OCI-LY7 (cell line): ENCODE results near the gene IQGAP3. TPM values are rescaled to one million over a fixed set of nuclear protein-coding genes. Genes with fewer than 3 reads are reported as not detected.

ENCODE experiments used
- BruUV-seq: library from RNA; stranded (reverse); fragments of 400-500 nt; replicated peaks from 2 replicates; lab custom pipeline; 2021; lab: Mats Ljungman, UMichigan
- CTCF ChIA-PET: fragments of 300-600 bp; sonication (Branson Sonifier 250); formaldehyde crosslinking; loops from one replicate; lab custom pipeline; 2022; ENCODE audit warnings: antibody characterized with exemption; ENCODE audit not compliant: unreplicated experiment; lab: Charles Lee
- POLR2A ChIA-PET: fragments of 300-600 bp; sonication (Branson Sonifier 250); formaldehyde crosslinking; loops from one replicate; lab custom pipeline; 2022; ENCODE audit warnings: antibody characterized with exemption; lab: Charles Lee
- DNase-seq: peaks from one replicate; pipeline ENCODE4 v3.0.0-alpha.2; 2015; ENCODE audit warnings: low spot score
- H2AFZ ChIP-seq: fragments of 200-600 bp; sonication (generic), shearing (Covaris generic); 2 replicates; pipeline ENCODE4 v1.6.1; 2014; ENCODE audit warnings: mild to moderate bottlenecking, antibody characterized with exemption, low read length, moderate library complexity
- H3K27ac ChIP-seq: fragments of 200-600 bp; sonication (generic); 2 replicates; pipeline ENCODE4 v1.5.1; 2014; ENCODE audit warnings: mixed run types, low read depth, mild to moderate bottlenecking, moderate library complexity, low read length, inconsistent platforms; ENCODE audit not compliant: poor library complexity, severe bottlenecking
- H3K36me3 ChIP-seq: fragments of 200-600 bp; sonication (generic); 2 replicates; pipeline ENCODE4 v1.6.1; 2014; ENCODE audit warnings: mild to moderate bottlenecking, antibody characterized with exemption, low read length, moderate library complexity, mixed read lengths; ENCODE audit not compliant: insufficient read depth
- H3K4me1 ChIP-seq: fragments of 200-600 bp; sonication (generic); 2 replicates; pipeline ENCODE4 v1.5.1; 2014; ENCODE audit warnings: mild to moderate bottlenecking, low read length; ENCODE audit not compliant: insufficient read depth, poor library complexity, severe bottlenecking
- H3K4me2 ChIP-seq: fragments of 200-600 bp; sonication (generic); 2 replicates; pipeline ENCODE4 v1.6.1; 2014; ENCODE audit warnings: mild to moderate bottlenecking, low read length
- H3K4me3 ChIP-seq: fragments of 200-600 bp; sonication (generic); 2 replicates; pipeline ENCODE4 v1.5.1; 2014; ENCODE audit warnings: mild to moderate bottlenecking, low read depth, low read length; ENCODE audit not compliant: poor library complexity, severe bottlenecking
- H3K79me2 ChIP-seq: fragments of 200-600 bp; sonication (generic); 2 replicates; pipeline ENCODE4 v1.6.1; 2016; ENCODE audit warnings: low read depth, mild to moderate bottlenecking, low read length, moderate library complexity, mixed read lengths; ENCODE audit not compliant: insufficient read depth
- H3K9me2 ChIP-seq: fragments of 200-600 bp; sonication (generic); 2 replicates; pipeline ENCODE4 v1.6.1; 2016; ENCODE audit warnings: mild to moderate bottlenecking, low read length, mixed read lengths; ENCODE audit not compliant: insufficient read depth
- H3K9me3 ChIP-seq: fragments of 200-600 bp; sonication (generic); 2 replicates; pipeline ENCODE4 v1.6.1; 2014; ENCODE audit warnings: mild to moderate bottlenecking, mixed run types, low read length, mixed read lengths
- H4K20me1 ChIP-seq: fragments of 200-600 bp; sonication (generic); 2 replicates; pipeline ENCODE4 v1.6.1; 2014; ENCODE audit warnings: mild to moderate bottlenecking, antibody characterized with exemption, low read length, moderate library complexity, mixed read lengths; ENCODE audit not compliant: insufficient read depth
- CTCF ChIP-seq: fragments of 200-600 bp; sonication (generic); conservative IDR thresholded peaks from 2 replicates; pipeline ENCODE4 v1.5.1; 2014; ENCODE audit warnings: mild to moderate bottlenecking, antibody characterized with exemption, low read length, moderate library complexity, mixed read lengths
- EZH2phosphoT487 ChIP-seq: fragments of 200-600 bp; sonication (generic); IDR thresholded peaks from 2 replicates; pipeline ENCODE4 v1.6.1; 2018; ENCODE audit warnings: low read depth, borderline replicate concordance, mild to moderate bottlenecking, mixed run types, antibody characterized with exemption, low read length, moderate library complexity, mixed read lengths
- intact Hi-C: fragments of 100-400 bp; cut with micrococcal nuclease; formaldehyde crosslinking; loops from one replicate; pipeline ENCODE4 v1.10.0; 2022; ENCODE audit not compliant: unreplicated experiment
- total RNA-seq, 2 experiments: library from RNA; depleted of rRNA in 1 of 2; stranded (reverse); fragments of >200 nt in 1 of 2; shearing (Covaris generic) in 1 of 2; gene quantifications; 2 replicates each; pipeline ENCODE4 v1.2.3, GENCODE V29; 2014 to 2022

IQGAP3 gene
- total RNA-seq, 2 experiments from 2014 or later = 22.4 to 28.7 TPM

DNA sequence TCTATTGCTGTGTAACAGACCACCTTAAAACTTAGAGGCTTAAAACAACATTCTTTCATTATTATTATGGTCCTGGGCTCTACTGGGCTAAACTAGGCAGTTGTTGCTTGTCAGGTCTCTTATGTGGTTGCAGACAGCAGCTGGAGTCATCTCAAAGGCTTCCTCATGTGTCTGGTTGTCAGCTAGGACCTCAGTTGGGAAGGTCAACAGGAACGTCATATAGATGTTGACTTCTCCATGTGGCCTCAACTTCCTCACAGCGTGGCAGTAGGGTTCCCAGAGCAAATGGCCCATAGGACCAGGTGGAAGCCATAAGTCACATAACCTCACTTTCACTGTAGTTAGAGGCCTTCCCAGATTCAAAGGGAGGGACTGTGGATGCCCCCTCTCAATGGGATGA, 56.4 kb downstream of the IQGAP3 start:
- POLR2A ChIA-PET = interaction anchor here (1.1 kb wide), 1 partner anchor 24 kb away, joined by 3 read pairs; no protein-coding TSS in a partner anchor
- Histone ChIP-seq H2AFZ (no peak overlapping the region), H3K79me2 (no peaks in the 10 kb centered on the region), H3K36me3 (no peaks in the 10 kb centered on the region), H3K4me3 (no peak overlapping the region), H3K27ac (no peak overlapping the region), H4K20me1 (no peaks in the 10 kb centered on the region), H3K4me1 (peaks cover 7% of the 10 kb centered on the region), H3K9me2 (no peaks in the 10 kb centered on the region), H3K9me3 (no peaks in the 10 kb centered on the region), H3K4me2 (no peak overlapping the region)
- CTCF ChIA-PET = no interaction called here
- intact Hi-C loops = no loop called here
- BruUV-seq = no TSS peak
- no peak for TF ChIP-seq EZH2phosphoT487
- TF ChIP-seq CTCF = no peak
- DNase-seq = no peak

- H2AFZ ChIP-seq = no peak overlapping the region
- no TSS peak for BruUV-seq
- H3K4me2 ChIP-seq = no peak overlapping the region
- H3K36me3 ChIP-seq = no peaks in the 10 kb centered on the region
- no peak for TF ChIP-seq EZH2phosphoT487
- TF ChIP-seq CTCF = no peak
- POLR2A ChIA-PET = interaction anchor here (0.7 to 1.6 kb wide), 2 partner anchors 12 to 52 kb away, joined by 3 to 5 read pairs; no protein-coding TSS in a partner anchor
- no peak overlapping the region for H3K4me3 ChIP-seq
- peaks cover 14% of the 10 kb centered on the region for H3K4me1 ChIP-seq
- CTCF ChIA-PET = no interaction called here
- no peaks in the 10 kb centered on the region for H3K79me2 ChIP-seq
- H3K9me3 ChIP-seq = no peaks in the 10 kb centered on the region
- DNase-seq = no peak
- intact Hi-C loops = no loop called here
- no peak overlapping the region for H3K27ac ChIP-seq
- H4K20me1 ChIP-seq = no peaks in the 10 kb centered on the region
- no peaks in the 10 kb centered on the region for H3K9me2 ChIP-seq
Observed at GRCh38 chr1:156513185-156513584, 59.2 kb downstream of the IQGAP3 start.

GRCh38 chr1:156511644-156512043, 60.7 kb downstream of the IQGAP3 start:
- ChIA-PET CTCF (no interaction called here), POLR2A (interaction anchor here (0.6 kb wide), 1 partner anchor 65 kb away, joined by 4 read pairs; no protein-coding TSS in a partner anchor)
- intact Hi-C loops = no loop called here
- H3K9me2 ChIP-seq = no peaks in the 10 kb centered on the region
- no TSS peak for BruUV-seq
- no peak overlapping the region for H3K27ac ChIP-seq
- no peak overlapping the region for H2AFZ ChIP-seq
- no peak overlapping the region for H3K4me3 ChIP-seq
- H3K4me2 ChIP-seq = no peak overlapping the region
- peaks cover 2% of the 10 kb centered on the region; the same call in 1 of the 2 replicates for H3K79me2 ChIP-seq
- H3K9me3 ChIP-seq = no peaks in the 10 kb centered on the region
- H3K4me1 ChIP-seq = peaks cover 28% of the 10 kb centered on the region
- H4K20me1 ChIP-seq = no peaks in the 10 kb centered on the region
- TF ChIP-seq CTCF = no peak
- TF ChIP-seq EZH2phosphoT487 = no peak
- no peaks in the 10 kb centered on the region for H3K36me3 ChIP-seq
- no peak for DNase-seq
